ENCODE measurements around the gene PLXNA3. TPM values are rescaled to one million over a fixed set of nuclear protein-coding genes. Genes with fewer than 3 reads are reported as not detected.

The PLXNA3 gene
- total RNA-seq, 2 experiments from 2014 or later: 48.9 to 53.6 TPM

GRCh38 chrX:154485150-154486051 is 27.3 kb downstream of the PLXNA3 start:
- ATAC-seq (no peak), DNase-seq (no peak)
- Mint-ChIP-seq H3K36me3 (ENCODE audit: low read depth) (peaks cover 25% of the 10 kb centered on the region), H3K4me3 (peak overlapping the region; percentile 69), H3K27me3 (ENCODE audit: low read depth) (no peaks in the 10 kb centered on the region), H3K9me3 (ENCODE audit: insufficient read depth) (no peaks in the 10 kb centered on the region), H3K27ac (peak overlapping the region; percentile 70), H3K4me1 (ENCODE audit: low read depth) (peaks cover 37% of the 10 kb centered on the region)
- CTCF ChIA-PET: no interaction called here
- POLR2A ChIA-PET: interaction anchor here (0.5 to 2.4 kb wide), 4 partner anchors 27 to 87 kb away, joined by 3 to 8 read pairs (median 4); partner anchors contain the start of genes FAM3A and RPL10

GRCh38 chrX:154486052-154486395 is 27.9 kb downstream of the PLXNA3 start:
- ChIA-PET CTCF (no interaction called here), POLR2A (interaction anchor here (0.9 to 2.4 kb wide), 3 partner anchors 27 to 88 kb away, joined by 3 to 8 read pairs (median 3); partner anchors contain the start of genes FAM3A and RPL10)
- Mint-ChIP-seq H3K27ac (no peak overlapping the region), H3K4me3 (peak overlapping the region; percentile 69), H3K27me3 (ENCODE audit: low read depth) (no peaks in the 10 kb centered on the region), H3K4me1 (ENCODE audit: low read depth) (peaks cover 36% of the 10 kb centered on the region), H3K36me3 (ENCODE audit: low read depth) (peaks cover 25% of the 10 kb centered on the region), H3K9me3 (ENCODE audit: insufficient read depth) (no peaks in the 10 kb centered on the region)
- DNase-seq (peak; percentile 49), ATAC-seq (peak; percentile 12)

DNA sequence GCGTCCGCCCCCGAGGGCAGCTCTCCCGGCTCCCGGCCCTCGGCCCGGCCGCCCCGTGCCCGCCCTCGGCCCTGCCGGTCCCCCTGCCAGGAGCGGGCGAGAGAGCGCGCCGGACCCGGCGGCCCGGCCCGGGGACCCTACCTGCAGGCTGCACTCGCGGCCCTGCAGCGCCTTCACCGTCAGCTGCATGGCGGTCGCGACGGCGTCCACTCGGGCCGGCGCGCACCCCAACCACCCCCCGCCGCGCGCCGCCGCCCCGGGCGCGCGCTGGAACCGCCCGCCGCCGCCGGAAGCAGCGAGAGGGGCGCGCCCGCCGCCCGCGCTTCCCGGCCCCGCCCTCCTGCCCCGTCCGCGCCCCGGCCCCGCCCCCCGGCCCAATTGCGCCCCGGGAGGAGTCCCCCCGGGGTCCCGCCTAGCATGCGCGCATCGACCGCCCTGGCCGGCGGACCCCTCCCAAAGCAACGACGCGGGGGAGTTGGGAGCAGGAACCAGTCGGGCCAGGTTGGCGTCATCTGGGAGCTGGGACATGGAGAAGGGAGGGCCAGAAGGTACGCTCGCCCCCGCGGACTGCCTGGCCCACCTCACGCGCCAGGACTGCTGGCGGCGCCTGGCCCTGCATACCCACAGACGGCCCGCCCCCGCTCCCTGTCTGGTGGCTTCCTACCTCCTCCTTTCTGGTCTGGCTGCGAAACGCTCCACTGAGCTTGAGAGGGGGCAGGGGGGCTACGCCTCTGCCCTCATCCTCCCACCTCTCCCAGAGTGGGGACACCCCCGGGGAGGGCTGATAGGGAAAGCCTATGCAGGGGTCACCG is 28.5 kb downstream of the PLXNA3 start, which contains the start of gene UBL4A:
Gene UBL4A (minus strand): TSS at position 220 of the 812 bp plus-strand sequence. CDS start 31 bp downstream, at position 189.
- peak; percentile 57 for DNase-seq
- Mint-ChIP-seq H3K4me3 (peak within 1 kb of the TSS; percentile 77), H3K36me3 (ENCODE audit: low read depth) (peaks cover 25% of the 10 kb centered on the region), H3K27ac (peak within 1 kb of the TSS; percentile 77), H3K9me3 (ENCODE audit: insufficient read depth) (no peaks in the 10 kb centered on the region), H3K27me3 (ENCODE audit: low read depth) (no peaks in the 10 kb centered on the region), H3K4me1 (ENCODE audit: low read depth) (peaks cover 41% of the 10 kb centered on the region)
- POLR2A ChIA-PET: interaction anchor here (0.6 to 2.4 kb wide), 5 partner anchors 30 to 138 kb away, joined by 3 to 8 read pairs (median 3); partner anchors contain the start of genes FAM3A and RPL10
- peak; percentile 10 for ATAC-seq
- CTCF ChIA-PET: interaction anchor here (1.8 kb wide), 1 partner anchor 40 kb away, joined by 4 read pairs; no protein-coding TSS in a partner anchor

- Mint-ChIP-seq H3K27me3 (ENCODE audit: low read depth) (no peaks in the 10 kb centered on the region), H3K9me3 (ENCODE audit: insufficient read depth) (no peaks in the 10 kb centered on the region), H3K27ac (no peak overlapping the region), H3K36me3 (ENCODE audit: low read depth) (peaks cover 25% of the 10 kb centered on the region), H3K4me3 (no peak overlapping the region), H3K4me1 (ENCODE audit: low read depth) (peaks cover 37% of the 10 kb centered on the region)
- ATAC-seq (no peak), DNase-seq (no peak)
- ChIA-PET CTCF (interaction anchor here (1.8 kb wide), 1 partner anchor 39 kb away, joined by 4 read pairs; no protein-coding TSS in a partner anchor), POLR2A (interaction anchor here (0.6 to 2.4 kb wide), 5 partner anchors 29 to 139 kb away, joined by 3 to 8 read pairs (median 4); partner anchors contain the start of gene FAM3A)
Observed at GRCh38 chrX:154487518-154488290, 29.6 kb downstream of the PLXNA3 start.

GRCh38 chrX:154488336-154489075 is 30.4 kb downstream of the PLXNA3 start:
- H3K27me3 Mint-ChIP-seq (ENCODE audit: low read depth): no peaks in the 10 kb centered on the region
- H3K36me3 Mint-ChIP-seq (ENCODE audit: low read depth): peaks cover 22% of the 10 kb centered on the region
- ATAC-seq (no peak), DNase-seq (no peak)
- no peak overlapping the region for H3K27ac Mint-ChIP-seq
- peak overlapping the region; percentile 85 for H3K4me3 Mint-ChIP-seq
- ChIA-PET POLR2A (interaction anchor here (0.5 to 1.6 kb wide), 4 partner anchors 11 to 90 kb away, joined by 3 to 4 read pairs (median 4); no protein-coding TSS in a partner anchor), CTCF (interaction anchor here (1.2 to 1.8 kb wide), 3 partner anchors 29 to 39 kb away, joined by 3 to 7 read pairs (median 4); no protein-coding TSS in a partner anchor)
- H3K9me3 Mint-ChIP-seq (ENCODE audit: insufficient read depth): no peaks in the 10 kb centered on the region
- peaks cover 33% of the 10 kb centered on the region for H3K4me1 Mint-ChIP-seq (ENCODE audit: low read depth)

GRCh38 chrX:154489182-154489581 is 31.1 kb downstream of the PLXNA3 start:
- peak overlapping the region; percentile 85 for H3K4me3 Mint-ChIP-seq
- no peak for ATAC-seq
- H3K9me3 Mint-ChIP-seq (ENCODE audit: insufficient read depth): no peaks in the 10 kb centered on the region
- DNase-seq: no peak
- POLR2A ChIA-PET: interaction anchor here (0.5 to 0.9 kb wide), 6 partner anchors 11 to 91 kb away, joined by 3 to 4 read pairs (median 4); partner anchors contain the start of gene RPL10
- peaks cover 19% of the 10 kb centered on the region for H3K36me3 Mint-ChIP-seq (ENCODE audit: low read depth)
- H3K27ac Mint-ChIP-seq: peak overlapping the region; percentile 91
- CTCF ChIA-PET: interaction anchor here (1.2 to 1.8 kb wide), 4 partner anchors 30 to 90 kb away, joined by 3 to 7 read pairs (median 6); partner anchors contain the start of gene RPL10
- H3K4me1 Mint-ChIP-seq (ENCODE audit: low read depth): peaks cover 28% of the 10 kb centered on the region
- no peaks in the 10 kb centered on the region for H3K27me3 Mint-ChIP-seq (ENCODE audit: low read depth)

DNA sequence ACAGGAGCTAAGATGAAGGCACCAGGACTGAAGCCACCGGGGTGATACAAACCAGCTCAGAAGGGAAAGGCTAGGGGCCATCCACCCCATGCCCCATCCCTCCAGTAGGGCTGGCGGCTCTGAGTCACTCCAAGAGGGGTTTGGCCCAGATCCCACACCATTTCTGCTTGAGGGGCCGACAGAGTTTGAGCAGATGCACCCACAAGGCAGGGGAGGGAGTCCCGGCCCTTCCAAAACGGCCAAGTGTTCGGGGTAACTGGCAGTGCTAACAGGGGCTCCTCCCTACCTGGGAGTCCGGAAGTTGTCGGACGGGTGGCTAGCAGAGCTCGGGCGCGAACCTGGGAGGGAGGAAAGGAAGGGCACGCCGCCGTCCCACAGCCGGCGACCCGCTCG is 31.9 kb downstream of the PLXNA3 start:
- H3K27me3 Mint-ChIP-seq (ENCODE audit: low read depth): no peaks in the 10 kb centered on the region
- H3K9me3 Mint-ChIP-seq (ENCODE audit: insufficient read depth): no peaks in the 10 kb centered on the region
- DNase-seq: peak; percentile 53
- POLR2A ChIA-PET: interaction anchor here (0.6 to 1.6 kb wide), 7 partner anchors 9 to 91 kb away, joined by 3 to 6 read pairs (median 3); partner anchors contain the start of genes FAM3A and PLXNA3
- H3K27ac Mint-ChIP-seq: peak overlapping the region; percentile 91
- peak; percentile 31 for ATAC-seq
- peaks cover 24% of the 10 kb centered on the region for H3K4me1 Mint-ChIP-seq (ENCODE audit: low read depth)
- H3K36me3 Mint-ChIP-seq (ENCODE audit: low read depth): peaks cover 16% of the 10 kb centered on the region
- H3K4me3 Mint-ChIP-seq: peak overlapping the region; percentile 85
- CTCF ChIA-PET: interaction anchor here (1.2 to 2.2 kb wide), 7 partner anchors 9 to 92 kb away, joined by 3 to 7 read pairs (median 5); partner anchors contain the start of gene RPL10

DNA sequence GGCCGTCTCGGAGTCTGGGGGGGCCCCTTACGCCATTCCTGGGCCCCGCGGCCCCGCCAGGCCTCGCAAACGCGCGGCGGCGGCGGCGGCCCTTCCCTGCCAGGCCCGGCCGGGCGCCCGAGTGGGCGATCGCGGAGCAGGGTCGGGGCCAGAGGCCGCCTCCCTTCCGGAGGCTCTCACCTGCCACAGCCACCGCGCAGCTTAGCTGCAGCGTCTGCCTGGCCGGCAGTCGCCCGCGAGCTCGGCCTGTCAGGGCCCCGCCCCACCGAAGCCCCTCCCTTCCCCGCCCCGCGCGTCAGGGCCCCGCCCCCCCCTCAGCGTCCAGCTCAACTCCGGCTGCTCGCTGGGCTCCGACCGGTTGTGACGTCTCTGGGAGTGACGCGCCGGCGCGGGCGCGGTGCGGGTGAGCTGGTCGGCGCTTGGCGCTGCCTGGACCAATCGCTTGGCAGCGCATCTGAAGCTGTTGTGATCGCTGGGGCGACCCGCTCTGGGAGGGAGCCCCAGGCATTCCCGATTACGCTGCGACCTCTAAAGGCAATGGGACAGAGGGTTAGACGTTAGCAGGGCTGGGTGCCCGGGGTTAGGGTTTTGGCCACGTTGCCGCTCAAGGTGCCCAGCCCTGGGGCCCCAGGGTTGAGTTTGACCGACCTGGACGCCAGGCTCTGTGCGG is 32.5 kb downstream of the PLXNA3 start, which contains the start of gene SLC10A3:
Gene SLC10A3 (minus strand): TSS at position 216 of the 670 bp plus-strand sequence. CDS start 1,689 bp downstream, outside the sequence.
- peak within 1 kb of the TSS; percentile 96 for H3K27ac Mint-ChIP-seq

DNA sequence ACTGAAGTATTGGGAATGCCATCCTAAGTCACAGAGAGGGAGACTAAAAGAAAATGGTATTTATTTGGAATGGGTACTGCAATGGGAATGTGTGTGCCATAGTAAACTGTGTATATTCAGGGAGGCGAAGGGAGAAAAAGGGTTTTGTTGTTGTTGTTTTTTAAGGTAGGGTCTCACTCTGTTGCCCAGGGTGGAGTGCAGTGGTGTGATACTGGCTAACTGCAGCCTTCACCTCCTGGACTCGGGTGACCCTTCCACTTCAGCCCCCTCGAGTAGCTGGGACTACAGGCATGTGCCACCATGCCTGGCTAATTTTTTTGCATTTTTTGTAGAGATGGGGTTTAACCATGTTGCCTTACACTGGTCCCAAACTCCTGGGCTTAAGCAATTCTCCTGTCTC is 36.6 kb downstream of the PLXNA3 start:
- H3K9me3 Mint-ChIP-seq (ENCODE audit: insufficient read depth): no peaks in the 10 kb centered on the region
- no peak overlapping the region for H3K27ac Mint-ChIP-seq
- DNase-seq (no peak), ATAC-seq (no peak)
- H3K27me3 Mint-ChIP-seq (ENCODE audit: low read depth): no peaks in the 10 kb centered on the region
- peaks cover under 1% of the 10 kb centered on the region for H3K36me3 Mint-ChIP-seq (ENCODE audit: low read depth)
- ChIA-PET CTCF (no interaction called here), POLR2A (no interaction called here)
- peaks cover 5% of the 10 kb centered on the region for H3K4me1 Mint-ChIP-seq (ENCODE audit: low read depth)
- no peak overlapping the region for H3K4me3 Mint-ChIP-seq

More for the DNA sequence above, 32.5 kb downstream of the PLXNA3 start, which contains the start of gene SLC10A3:
- peaks cover 13% of the 10 kb centered on the region for H3K36me3 Mint-ChIP-seq (ENCODE audit: low read depth)
- CTCF ChIA-PET: interaction anchor here (1.2 to 2.2 kb wide), 7 partner anchors 9 to 93 kb away, joined by 3 to 6 read pairs (median 5); partner anchors contain the start of gene RPL10
- H3K9me3 Mint-ChIP-seq (ENCODE audit: insufficient read depth): no peaks in the 10 kb centered on the region
- POLR2A ChIA-PET: interaction anchor here (0.7 to 1.6 kb wide), 6 partner anchors 9 to 91 kb away, joined by 3 to 6 read pairs (median 3); partner anchors contain the start of genes FAM3A and PLXNA3
- peak; percentile 92 for ATAC-seq
- DNase-seq: peak; percentile 92
- no peaks in the 10 kb centered on the region for H3K27me3 Mint-ChIP-seq (ENCODE audit: low read depth)
- peak within 1 kb of the TSS; percentile 85 for H3K4me3 Mint-ChIP-seq
- H3K4me1 Mint-ChIP-seq (ENCODE audit: low read depth): peaks cover 24% of the 10 kb centered on the region
